Prostate gland (tissue), 2 donors: ENCODE data around the gene SLC3A2. TPM values are rescaled to one million over a fixed set of nuclear protein-coding genes. Genes with fewer than 3 reads are reported as not detected.

Experiments
- DNase-seq: peaks from one replicate; pipeline ENCODE4 v3.0.0-alpha.2; 2019; ENCODE audit warnings: low spot score
- H3K27ac ChIP-seq, 2 donors: fragments of 200-600 bp; sonication (generic); 2 replicates each; pipeline ENCODE4 v1.5.1; 2017 to 2019
- H3K27me3 ChIP-seq: fragments of 200-600 bp; sonication (generic); replicated peaks from 2 replicates; pipeline ENCODE4 v1.5.1; 2019; ENCODE audit not compliant: insufficient read depth
- H3K36me3 ChIP-seq, 2 donors: fragments of 200-600 bp; sonication (generic); 1 replicate in 1 of 2; 2 replicates in 1 of 2; pipeline versions ENCODE4 v1.5.1 to v1.8.1; 2017 to 2019
- H3K4me1 ChIP-seq: fragments of 200-600 bp; sonication (generic); replicated peaks from 2 replicates; pipeline ENCODE4 v1.5.1; 2019
- H3K4me3 ChIP-seq, 2 donors: fragments of 200-600 bp; sonication (generic); 2 replicates each; pipeline ENCODE4 v1.5.1; 2017 to 2019
- H3K9me3 ChIP-seq: fragments of 200-600 bp; sonication (generic); 2 replicates; pipeline ENCODE4 v1.5.1; 2017
- CTCF ChIP-seq, 4 experiments: fragments of 200-600 bp in 2 of 4; fragments of 450-650 bp in 2 of 4; sonication (generic) in 2 of 4; IDR thresholded peaks; 1 replicate in 3 of 4; 2 replicates in 1 of 4; pipeline ENCODE4 v1.5.1; 2016 to 2019; ENCODE audit warnings: antibody characterized with exemption in 4 of 4, mild to moderate bottlenecking in 2 of 4, moderate library complexity in 2 of 4
- POLR2A ChIP-seq: fragments of 450-650 bp; IDR thresholded peaks from one replicate; pipeline ENCODE4 v1.6.1; 2016; ENCODE audit warnings: antibody characterized with exemption, mild to moderate bottlenecking
- POLR2AphosphoS5 ChIP-seq: sonication (generic); formaldehyde crosslinking; IDR thresholded peaks from one replicate; pipeline ENCODE4 v1.6.1; 2017; ENCODE audit warnings: antibody characterized with exemption
- WGBS: methylation state at CpG from one replicate; pipeline ENCODE4 v1.1.5; 2018; 5-methylcytosine and 5-hydroxymethylcytosine counted together
- intact Hi-C: fragments of 100-400 bp; cut with DNase I; formaldehyde crosslinking; loops from one replicate; pipeline ENCODE4 v1.14.2; 2022
- total RNA-seq, 2 donors: library from RNA; depleted of rRNA; stranded (reverse); fragments of >200 nt; gene quantifications; one replicate each; pipeline ENCODE4 v1.1.0, GENCODE V29; 2016

Gene SLC3A2
- total RNA-seq, 2 donors from 2014 or later = 158 to 235 TPM

GRCh38 chr11:62847767-62848314 is 32.9 kb upstream of the SLC3A2 start:
- no peaks in the 10 kb centered on the region for H3K9me3 ChIP-seq
- no peak for DNase-seq
- H3K4me3 ChIP-seq = no peak overlapping the region
- TF ChIP-seq POLR2A (no peak), CTCF (IDR thresholded peaks at IDR 0.05) (no peak), POLR2AphosphoS5 (no peak)
- no peaks in the 10 kb centered on the region for H3K36me3 ChIP-seq
- H3K27ac ChIP-seq = no peak overlapping the region
- intact Hi-C loops = no loop called here
- peaks cover under 1% of the 10 kb centered on the region for H3K4me1 ChIP-seq
- no peaks in the 10 kb centered on the region for H3K27me3 ChIP-seq
- 93% methylated on average over 1 of the region's 1 CpG for WGBS

GRCh38 chr11:62850911-62851806 is 29.5 kb upstream of the SLC3A2 start:
- H3K27me3 ChIP-seq = no peaks in the 10 kb centered on the region
- intact Hi-C loops = no loop called here
- H3K9me3 ChIP-seq = no peaks in the 10 kb centered on the region
- no peak for DNase-seq
- no peak overlapping the region for H3K27ac ChIP-seq
- TF ChIP-seq POLR2AphosphoS5 (no peak), POLR2A (no peak), CTCF (IDR thresholded peaks at IDR 0.05) (no peak)
- H3K36me3 ChIP-seq = no peaks in the 10 kb centered on the region
- no peak overlapping the region for H3K4me3 ChIP-seq
- WGBS = 70% methylated on average over 15 of the region's 15 CpGs
- peaks cover 9% of the 10 kb centered on the region for H3K4me1 ChIP-seq

GRCh38 chr11:62851807-62852522 is 28.7 kb upstream of the SLC3A2 start:
- H3K27ac ChIP-seq = no peak overlapping the region
- DNase-seq = no peak
- no peaks in the 10 kb centered on the region for H3K36me3 ChIP-seq
- no peaks in the 10 kb centered on the region for H3K9me3 ChIP-seq
- H3K4me1 ChIP-seq = peaks cover 9% of the 10 kb centered on the region
- intact Hi-C loops = no loop called here
- H3K27me3 ChIP-seq = no peaks in the 10 kb centered on the region
- no peak overlapping the region for H3K4me3 ChIP-seq
- WGBS = 44% methylated on average over 3 of the region's 3 CpGs
- TF ChIP-seq POLR2AphosphoS5 (no peak), POLR2A (no peak), CTCF (IDR thresholded peaks at IDR 0.05) (no peak)

GRCh38 chr11:62852523-62853188 is 28.0 kb upstream of the SLC3A2 start:
- Histone ChIP-seq H3K4me1 (peaks cover 13% of the 10 kb centered on the region), H3K27ac (no peak overlapping the region), H3K36me3 (no peaks in the 10 kb centered on the region), H3K9me3 (no peaks in the 10 kb centered on the region), H3K27me3 (no peaks in the 10 kb centered on the region), H3K4me3 (no peak overlapping the region)
- no peak for TF ChIP-seq CTCF (IDR thresholded peaks at IDR 0.05)
- no peak for TF ChIP-seq POLR2AphosphoS5
- TF ChIP-seq POLR2A = no peak
- no peak for DNase-seq
- intact Hi-C loops = no loop called here
